ENCODE measurements around the gene UBA1.

UBA1 gene

GRCh38 chrX:47239199-47239598, 45.6 kb downstream of the UBA1 start:
- no peak for TF ChIP-seq CTCF (conservative IDR thresholded peaks at IDR 0.05; ENCODE audit: low read depth)
- H3K27ac ChIP-seq: no peak overlapping the region
- CTCF ChIA-PET: no interaction called here
- POLR2A ChIA-PET (ENCODE audit: low non-redundant PET): no interaction called here
- DNase-seq (ENCODE audit: low spot score): no peak

GRCh38 chrX:47239898-47240545, 46.4 kb downstream of the UBA1 start:
- ChIA-PET CTCF (no interaction called here), POLR2A (ENCODE audit: low non-redundant PET) (no interaction called here)
- TF ChIP-seq CTCF (conservative IDR thresholded peaks at IDR 0.05; ENCODE audit: low read depth): no peak
- DNase-seq (ENCODE audit: low spot score): no peak
- no peak overlapping the region for H3K27ac ChIP-seq

GRCh38 chrX:47240619-47241018, 47.0 kb downstream of the UBA1 start:
- POLR2A ChIA-PET (ENCODE audit: low non-redundant PET): no interaction called here
- no peak for DNase-seq (ENCODE audit: low spot score)
- no peak for TF ChIP-seq CTCF (conservative IDR thresholded peaks at IDR 0.05; ENCODE audit: low read depth)
- H3K27ac ChIP-seq: no peak overlapping the region
- CTCF ChIA-PET: no interaction called here

GRCh38 chrX:47241201-47242011, 47.8 kb downstream of the UBA1 start:
- ChIA-PET POLR2A (ENCODE audit: low non-redundant PET) (no interaction called here), CTCF (no interaction called here)
- no peak for TF ChIP-seq CTCF (conservative IDR thresholded peaks at IDR 0.05; ENCODE audit: low read depth)
- H3K27ac ChIP-seq: no peak overlapping the region
- DNase-seq (ENCODE audit: low spot score): no peak

- no peak for TF ChIP-seq CTCF (conservative IDR thresholded peaks at IDR 0.05; ENCODE audit: low read depth)
- ChIA-PET CTCF (no interaction called here), POLR2A (ENCODE audit: low non-redundant PET) (no interaction called here)
- DNase-seq (ENCODE audit: low spot score): no peak
- H3K27ac ChIP-seq: no peak overlapping the region
These were observed 48.7 kb downstream of the UBA1 start for GRCh38 chrX:47242321-47242720.

GRCh38 chrX:47243351-47243750, 49.7 kb downstream of the UBA1 start:
- H3K27ac ChIP-seq: no peak overlapping the region
- DNase-seq (ENCODE audit: low spot score): no peak
- ChIA-PET CTCF (no interaction called here), POLR2A (ENCODE audit: low non-redundant PET) (no interaction called here)
- no peak for TF ChIP-seq CTCF (conservative IDR thresholded peaks at IDR 0.05; ENCODE audit: low read depth)

All from RWPE1 (cell line).